Body of pancreas (tissue), 4 donors: ENCODE measurements around the gene CYP4V2. TPM values are rescaled to one million over a fixed set of nuclear protein-coding genes. Genes with fewer than 3 reads are reported as not detected.

Experiments used
- ATAC-seq: fragments of 150-250 bp; one replicate; pipeline ENCODE4 v1.9.1; 2016
- DNase-seq, 4 donors: peaks; one replicate each; pipeline ENCODE4 v3.0.0-alpha.2; 2019
- H3K27ac ChIP-seq, 4 donors: fragments of 200-600 bp; sonication (generic); 1 replicate in 3 of 4; 2 replicates in 1 of 4; pipeline versions ENCODE4 v1.5.1 to v1.6.1; 2016 to 2019; ENCODE audit warnings: mild to moderate bottlenecking in 1 of 4, mixed read lengths in 1 of 4, moderate library complexity in 1 of 4
- H3K27me3 ChIP-seq, 2 donors: fragments of 200-600 bp; sonication (generic); one replicate each; pipeline ENCODE4 v1.6.0; 2016; ENCODE audit warnings: mild to moderate bottlenecking in 1 of 2
- H3K36me3 ChIP-seq, 2 donors: fragments of 200-600 bp; sonication (generic); replicated peaks in 1 of 2; 2 replicates each; pipeline ENCODE4 v1.5.1; 2016; ENCODE audit warnings: low read depth in 2 of 2; ENCODE audit not compliant: insufficient read depth in 1 of 2
- H3K4me1 ChIP-seq: fragments of 200-600 bp; sonication (generic); one replicate; pipeline ENCODE4 v1.6.0; 2016
- H3K4me3 ChIP-seq, 2 donors: fragments of 200-600 bp; sonication (generic); 1 replicate in 1 of 2; 2 replicates in 1 of 2; pipeline ENCODE4 v1.5.1; 2016 to 2019
- H3K9me3 ChIP-seq, 3 donors: fragments of 200-600 bp; sonication (generic); 1 replicate in 2 of 3; 2 replicates in 1 of 3; pipeline ENCODE4 v1.5.1; 2016
- POLR2A ChIP-seq, 3 donors: fragments of 450-650 bp; IDR thresholded peaks; one replicate each; pipeline ENCODE4 v1.6.1; 2016; ENCODE audit warnings: antibody characterized with exemption in 3 of 3, mild to moderate bottlenecking in 2 of 3
- WGBS, 2 donors: methylation state at CpG; one replicate each; pipeline ENCODE4 v1.1.5; 2017; 5-methylcytosine and 5-hydroxymethylcytosine counted together
- intact Hi-C: fragments of 100-400 bp; cut with DNase I; formaldehyde crosslinking; loops from one replicate; pipeline ENCODE4 v1.15.1; 2023
- total RNA-seq, 2 donors: library from RNA; depleted of rRNA; stranded (reverse); fragments of >200 nt; gene quantifications; one replicate each; pipeline ENCODE4 v1.1.0, GENCODE V29; 2016
- TF ChIP-seq, protein P1 (sequence below), 7 experiments: fragments of 450-650 bp in 4 of 7; fragments of 200-600 bp in 3 of 7; sonication (generic) in 3 of 7; IDR thresholded peaks; one replicate each; pipeline ENCODE4 v1.5.1; 2016 to 2019; ENCODE audit warnings: antibody characterized with exemption in 7 of 7

The CYP4V2 gene
- total RNA-seq, 2 donors from 2014 or later = 62.8 to 65.3 TPM

DNA sequence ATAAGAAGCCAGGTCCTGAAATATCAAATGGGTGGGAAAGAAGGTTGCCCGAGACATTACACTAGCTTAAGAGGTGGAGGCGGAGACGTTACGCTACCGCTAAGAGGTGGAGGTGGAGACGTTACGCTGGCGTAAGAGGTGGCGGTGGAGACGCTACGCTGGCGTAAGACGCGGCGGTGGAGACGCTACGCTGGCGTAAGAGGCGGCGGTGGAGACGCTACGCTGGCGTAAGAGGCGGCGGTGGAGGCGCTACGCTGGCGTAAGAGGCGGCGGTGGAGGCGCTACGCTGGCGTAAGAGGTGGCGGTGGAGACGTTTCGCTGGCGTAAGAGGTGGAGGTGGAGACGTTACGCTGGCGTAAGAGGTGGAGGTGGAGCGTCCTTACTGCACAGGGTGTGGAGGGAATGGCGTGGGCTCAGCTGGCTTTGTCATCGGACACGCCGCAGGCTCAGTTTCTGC is 12.8 kb downstream of the CYP4V2 start:
- intact Hi-C loops = no loop called here
- TF ChIP-seq, protein P1, sequence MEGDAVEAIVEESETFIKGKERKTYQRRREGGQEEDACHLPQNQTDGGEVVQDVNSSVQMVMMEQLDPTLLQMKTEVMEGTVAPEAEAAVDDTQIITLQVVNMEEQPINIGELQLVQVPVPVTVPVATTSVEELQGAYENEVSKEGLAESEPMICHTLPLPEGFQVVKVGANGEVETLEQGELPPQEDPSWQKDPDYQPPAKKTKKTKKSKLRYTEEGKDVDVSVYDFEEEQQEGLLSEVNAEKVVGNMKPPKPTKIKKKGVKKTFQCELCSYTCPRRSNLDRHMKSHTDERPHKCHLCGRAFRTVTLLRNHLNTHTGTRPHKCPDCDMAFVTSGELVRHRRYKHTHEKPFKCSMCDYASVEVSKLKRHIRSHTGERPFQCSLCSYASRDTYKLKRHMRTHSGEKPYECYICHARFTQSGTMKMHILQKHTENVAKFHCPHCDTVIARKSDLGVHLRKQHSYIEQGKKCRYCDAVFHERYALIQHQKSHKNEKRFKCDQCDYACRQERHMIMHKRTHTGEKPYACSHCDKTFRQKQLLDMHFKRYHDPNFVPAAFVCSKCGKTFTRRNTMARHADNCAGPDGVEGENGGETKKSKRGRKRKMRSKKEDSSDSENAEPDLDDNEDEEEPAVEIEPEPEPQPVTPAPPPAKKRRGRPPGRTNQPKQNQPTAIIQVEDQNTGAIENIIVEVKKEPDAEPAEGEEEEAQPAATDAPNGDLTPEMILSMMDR (IDR thresholded peaks at IDR 0.05) = no peak
- peak in 1 of 3 donors; percentile 40 for TF ChIP-seq POLR2A (IDR thresholded peaks at IDR 0.05)
- ATAC-seq = no peak
- Histone ChIP-seq H3K9me3 (no peaks in the 10 kb centered on the region), H3K27me3 (no peaks in the 10 kb centered on the region), H3K4me3 (no peak overlapping the region), H3K36me3 (peaks cover 2 to 4% of the 10 kb centered on the region in 2 donors), H3K27ac (peak overlapping the region in 2 of 4 donors; percentile 53 to 79), H3K4me1 (no peaks in the 10 kb centered on the region)
- peak in 3 of 4 donors; percentile 22 to 69 (median 57) for DNase-seq
- 62 to 86% methylated on average over 44 of the region's 45 CpGs for WGBS, 2 donors

DNA sequence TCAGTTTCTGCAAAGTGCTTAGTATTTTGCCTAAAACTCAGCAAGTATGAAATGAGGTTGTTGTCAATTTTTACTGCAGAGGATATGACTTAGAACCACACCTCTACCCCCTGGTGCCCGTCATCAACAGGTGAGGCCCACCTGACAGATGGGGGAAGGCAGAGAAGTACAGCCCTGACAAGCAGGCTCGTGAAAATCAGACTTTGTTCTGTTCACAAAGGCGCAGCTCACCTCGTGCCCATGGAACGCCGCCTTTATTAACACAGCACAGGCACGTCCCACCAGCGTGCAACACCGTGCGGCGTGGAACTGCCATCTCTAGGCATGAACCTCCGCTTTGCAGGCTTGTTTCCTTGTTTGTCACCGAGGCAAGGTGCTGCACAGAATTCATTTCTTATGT is 13.3 kb downstream of the CYP4V2 start:
- Histone ChIP-seq H3K27me3 (no peaks in the 10 kb centered on the region), H3K4me3 (no peak overlapping the region), H3K27ac (peak overlapping the region in 2 of 4 donors; percentile 53 to 79), H3K9me3 (no peaks in the 10 kb centered on the region), H3K4me1 (no peaks in the 10 kb centered on the region), H3K36me3 (peaks cover 5 to 6% of the 10 kb centered on the region in 2 donors)
- intact Hi-C loops = no loop called here
- TF ChIP-seq, protein P1 (IDR thresholded peaks at IDR 0.05) = no peak
- TF ChIP-seq POLR2A (IDR thresholded peaks at IDR 0.05) = no peak
- DNase-seq (peak in 3 of 4 donors; percentile 15 to 38 (median 37)), ATAC-seq (no peak)
- WGBS, 2 donors = 63 to 93% methylated on average over 6 to 13 of the region's 13 CpGs

DNA sequence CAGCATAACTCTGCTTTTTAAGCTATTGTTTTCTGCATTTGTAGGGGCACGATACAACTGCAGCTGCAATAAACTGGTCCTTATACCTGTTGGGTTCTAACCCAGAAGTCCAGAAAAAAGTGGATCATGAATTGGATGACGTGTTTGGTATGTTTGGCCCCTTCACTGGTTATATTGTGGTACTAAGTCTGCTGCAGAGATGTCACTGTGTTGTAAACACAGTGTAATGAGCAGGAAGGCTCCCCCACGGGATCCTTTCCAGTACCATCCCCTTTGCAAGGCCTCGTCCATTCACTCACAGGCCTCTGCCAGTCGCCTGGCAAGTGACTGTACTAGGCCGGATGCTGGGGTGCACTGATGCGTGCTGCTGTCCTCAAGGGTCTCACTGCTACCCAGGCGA is 13.8 kb downstream of the CYP4V2 start:
- TF ChIP-seq POLR2A (IDR thresholded peaks at IDR 0.05) = no peak
- TF ChIP-seq, protein P1 (IDR thresholded peaks at IDR 0.05) = no peak
- ATAC-seq (no peak), DNase-seq (no peak)
- Histone ChIP-seq H3K27ac (peak overlapping the region in 1 of 4 donors; percentile 79), H3K27me3 (no peaks in the 10 kb centered on the region), H3K36me3 (peaks cover 5 to 6% of the 10 kb centered on the region in 2 donors), H3K4me1 (no peaks in the 10 kb centered on the region), H3K9me3 (no peaks in the 10 kb centered on the region), H3K4me3 (no peak overlapping the region)
- WGBS, 2 donors = 82 to 89% methylated on average over 8 of the region's 8 CpGs
- intact Hi-C loops = no loop called here

DNA sequence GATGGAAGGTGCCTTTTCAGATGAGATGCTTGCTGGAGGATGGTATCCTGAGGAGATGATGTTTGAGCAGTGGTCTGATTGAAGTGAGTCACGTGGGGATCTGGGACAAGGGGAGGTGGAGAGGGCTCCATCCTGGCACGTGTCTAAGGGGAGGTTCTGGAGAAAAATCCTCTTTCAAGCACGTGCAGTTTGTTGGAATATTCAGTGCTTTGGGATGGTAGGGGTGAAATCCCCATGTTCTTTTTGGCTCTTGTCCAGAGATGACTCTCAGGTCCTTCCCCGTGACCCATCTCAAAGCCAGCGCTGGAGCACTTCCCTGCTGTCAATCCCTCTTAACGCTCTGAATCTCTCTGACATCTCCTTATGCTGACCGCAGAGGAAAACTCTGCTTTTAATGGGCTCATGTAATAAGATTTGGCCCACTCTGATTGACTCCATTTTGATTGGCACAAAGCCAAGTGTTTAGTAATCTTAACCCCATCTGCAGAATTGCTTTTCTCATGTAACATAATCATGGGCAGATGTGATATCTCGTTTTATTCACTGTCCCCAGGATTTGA is 25.2 kb downstream of the CYP4V2 start:
- intact Hi-C loops = no loop called here
- Histone ChIP-seq H3K4me1 (no peaks in the 10 kb centered on the region), H3K4me3 (no peak overlapping the region), H3K9me3 (no peaks in the 10 kb centered on the region), H3K27ac (no peak overlapping the region), H3K27me3 (no peaks in the 10 kb centered on the region), H3K36me3 (no peaks in the 10 kb centered on the region)
- no peak for DNase-seq
- 72 to 76% methylated on average over 8 of the region's 8 CpGs for WGBS, 2 donors
- ATAC-seq = no peak
- no peak for TF ChIP-seq POLR2A (IDR thresholded peaks at IDR 0.05)
- TF ChIP-seq, protein P1 (IDR thresholded peaks at IDR 0.05) = no peak

DNA sequence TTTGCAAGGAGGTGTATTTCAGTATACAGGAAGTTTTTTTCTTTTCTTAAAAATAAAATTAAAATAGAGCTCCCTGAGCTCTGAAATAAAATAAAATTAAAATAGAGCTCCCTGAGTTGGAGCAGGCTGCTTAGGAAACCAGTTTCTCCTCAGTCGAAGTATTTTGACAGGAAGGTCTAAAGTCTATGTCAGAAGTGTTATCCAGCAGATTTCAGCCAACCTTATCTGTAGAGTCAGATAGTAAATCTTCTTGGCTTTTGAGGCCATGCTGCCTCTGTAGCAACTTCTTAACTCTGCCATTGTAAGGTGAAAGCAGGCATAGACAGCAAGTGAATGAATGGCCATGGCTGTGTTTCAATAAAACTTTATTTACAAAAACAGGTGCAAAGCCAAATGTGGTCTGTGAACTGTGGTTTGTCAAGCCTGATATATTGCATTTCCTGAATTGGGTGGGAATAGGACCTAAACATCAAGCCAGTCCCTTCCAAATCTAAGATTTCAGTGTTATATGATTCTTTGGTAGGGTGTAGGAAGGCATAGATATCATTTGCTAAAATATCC is 26.4 kb downstream of the CYP4V2 start:
- H3K27me3 ChIP-seq = no peaks in the 10 kb centered on the region
- 52 to 70% methylated on average over 1 of the region's 1 CpG for WGBS, 2 donors
- no peak for ATAC-seq
- no peak for DNase-seq
- intact Hi-C loops = no loop called here
- H3K27ac ChIP-seq = no peak overlapping the region
- no peak for TF ChIP-seq POLR2A (IDR thresholded peaks at IDR 0.05)
- TF ChIP-seq, protein P1 (IDR thresholded peaks at IDR 0.05) = no peak
- H3K4me1 ChIP-seq = no peaks in the 10 kb centered on the region
- H3K4me3 ChIP-seq = no peak overlapping the region
- no peaks in the 10 kb centered on the region for H3K36me3 ChIP-seq
- no peaks in the 10 kb centered on the region for H3K9me3 ChIP-seq
